ENCODE measurements around the gene HOXD8.

- TF ChIP-seq, protein P1, sequence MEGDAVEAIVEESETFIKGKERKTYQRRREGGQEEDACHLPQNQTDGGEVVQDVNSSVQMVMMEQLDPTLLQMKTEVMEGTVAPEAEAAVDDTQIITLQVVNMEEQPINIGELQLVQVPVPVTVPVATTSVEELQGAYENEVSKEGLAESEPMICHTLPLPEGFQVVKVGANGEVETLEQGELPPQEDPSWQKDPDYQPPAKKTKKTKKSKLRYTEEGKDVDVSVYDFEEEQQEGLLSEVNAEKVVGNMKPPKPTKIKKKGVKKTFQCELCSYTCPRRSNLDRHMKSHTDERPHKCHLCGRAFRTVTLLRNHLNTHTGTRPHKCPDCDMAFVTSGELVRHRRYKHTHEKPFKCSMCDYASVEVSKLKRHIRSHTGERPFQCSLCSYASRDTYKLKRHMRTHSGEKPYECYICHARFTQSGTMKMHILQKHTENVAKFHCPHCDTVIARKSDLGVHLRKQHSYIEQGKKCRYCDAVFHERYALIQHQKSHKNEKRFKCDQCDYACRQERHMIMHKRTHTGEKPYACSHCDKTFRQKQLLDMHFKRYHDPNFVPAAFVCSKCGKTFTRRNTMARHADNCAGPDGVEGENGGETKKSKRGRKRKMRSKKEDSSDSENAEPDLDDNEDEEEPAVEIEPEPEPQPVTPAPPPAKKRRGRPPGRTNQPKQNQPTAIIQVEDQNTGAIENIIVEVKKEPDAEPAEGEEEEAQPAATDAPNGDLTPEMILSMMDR (conservative IDR thresholded peaks at IDR 0.05 in 1 of 2, IDR thresholded peaks at IDR 0.05 in 1 of 2; ENCODE audit: low read depth in 1 of 2, low read length in 2 of 2) = no peak
- TF ChIP-seq EZH2 (IDR thresholded peaks at IDR 0.05; ENCODE audit: low read length, missing control alignments) = no peak
Observed at GRCh38 chr2:176103742-176104315, 25.7 kb upstream of the HOXD8 start.
